Measurements from ENCODE around the gene BRAT1.

DNA sequence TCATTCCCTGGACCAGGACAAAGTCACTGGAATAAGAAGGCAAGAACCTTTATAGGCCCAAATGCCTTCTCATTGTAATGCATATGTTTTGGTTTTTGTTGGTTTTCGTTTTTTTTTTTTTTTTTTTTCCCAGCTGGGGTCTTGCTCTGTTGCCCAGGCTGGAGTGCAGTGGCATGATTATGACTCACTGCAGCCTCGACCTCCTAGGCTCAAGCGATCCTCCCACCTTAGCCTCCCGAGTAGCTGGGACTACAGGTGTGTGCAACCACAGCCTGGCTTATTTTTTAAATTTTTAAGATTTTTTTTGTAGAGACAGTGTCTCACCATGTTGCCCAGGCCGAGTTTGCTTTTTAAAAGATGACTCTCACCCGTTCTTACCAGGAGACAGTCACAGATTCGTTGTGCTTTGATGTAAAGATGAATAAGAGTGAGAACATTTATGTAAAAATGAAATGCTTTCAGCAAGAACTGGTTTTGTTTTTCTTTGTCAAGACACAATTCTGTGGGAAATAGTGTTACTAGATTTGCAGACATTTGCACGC, 11.1 kb upstream of the BRAT1 start:
- TF ChIP-seq, protein P1, sequence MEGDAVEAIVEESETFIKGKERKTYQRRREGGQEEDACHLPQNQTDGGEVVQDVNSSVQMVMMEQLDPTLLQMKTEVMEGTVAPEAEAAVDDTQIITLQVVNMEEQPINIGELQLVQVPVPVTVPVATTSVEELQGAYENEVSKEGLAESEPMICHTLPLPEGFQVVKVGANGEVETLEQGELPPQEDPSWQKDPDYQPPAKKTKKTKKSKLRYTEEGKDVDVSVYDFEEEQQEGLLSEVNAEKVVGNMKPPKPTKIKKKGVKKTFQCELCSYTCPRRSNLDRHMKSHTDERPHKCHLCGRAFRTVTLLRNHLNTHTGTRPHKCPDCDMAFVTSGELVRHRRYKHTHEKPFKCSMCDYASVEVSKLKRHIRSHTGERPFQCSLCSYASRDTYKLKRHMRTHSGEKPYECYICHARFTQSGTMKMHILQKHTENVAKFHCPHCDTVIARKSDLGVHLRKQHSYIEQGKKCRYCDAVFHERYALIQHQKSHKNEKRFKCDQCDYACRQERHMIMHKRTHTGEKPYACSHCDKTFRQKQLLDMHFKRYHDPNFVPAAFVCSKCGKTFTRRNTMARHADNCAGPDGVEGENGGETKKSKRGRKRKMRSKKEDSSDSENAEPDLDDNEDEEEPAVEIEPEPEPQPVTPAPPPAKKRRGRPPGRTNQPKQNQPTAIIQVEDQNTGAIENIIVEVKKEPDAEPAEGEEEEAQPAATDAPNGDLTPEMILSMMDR (IDR thresholded peaks at IDR 0.05; ENCODE audit: low read length) = no peak
- no peak for TF ChIP-seq EZH2phosphoT487 (IDR thresholded peaks at IDR 0.05; ENCODE audit: low read length)
- no peak for TF ChIP-seq EZH2 (optimal IDR thresholded peaks at IDR 0.05; ENCODE audit: low read depth, low read length)
